ENCODE measurements around the gene AEN. TPM values are rescaled to one million over a fixed set of nuclear protein-coding genes. Genes with fewer than 3 reads are reported as not detected.
"Not testable (repeated sequence)": the region's sequence is repeated elsewhere in the genome, so short reads cannot be mapped to it uniquely, and the experiment has no call there.

The AEN gene
- polyA plus RNA-seq, 4 donors: 5.4 to 16.8 (median 11.3) TPM

DNA sequence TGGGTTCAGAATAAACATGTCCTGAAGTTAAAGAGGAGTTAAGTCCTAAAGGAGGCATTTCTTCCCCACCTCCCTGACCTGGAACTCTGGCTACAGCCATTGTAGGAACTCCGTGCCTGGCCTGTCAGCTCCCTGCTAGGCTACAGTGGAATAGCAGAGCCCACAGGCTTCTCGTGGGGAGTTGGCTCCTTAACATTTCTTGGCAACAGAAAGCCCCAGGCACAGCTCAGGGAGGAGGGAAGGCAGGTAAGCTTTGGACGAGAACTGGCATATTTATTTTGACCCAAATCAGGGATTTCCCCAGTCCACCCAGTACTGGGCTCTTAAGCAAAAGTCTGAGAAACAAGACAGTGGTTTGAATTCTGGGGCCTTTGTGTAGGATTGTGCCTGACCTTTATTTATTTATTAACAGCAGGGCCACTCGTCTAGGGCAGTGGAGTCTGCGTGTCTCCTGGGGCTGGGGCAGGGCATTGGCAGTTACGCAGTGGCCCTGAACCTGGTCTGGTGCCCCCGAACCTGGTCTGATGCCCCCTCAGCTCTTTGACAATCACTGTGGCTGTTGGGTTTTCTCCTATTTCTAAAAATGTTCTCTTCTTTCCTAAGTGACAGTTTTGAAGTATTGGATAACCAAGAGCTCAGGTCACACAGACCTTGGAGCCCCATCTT lies 9.8 kb downstream of the AEN start:
- Histone ChIP-seq H3K4me3 (ENCODE audit: low read depth in 1 of 3, low read length in 3 of 3) (no peak overlapping the region), H3K4me1 (ENCODE audit: control insufficient read depth in 3 of 3, insufficient read depth in 2 of 3, low read depth in 1 of 3, low read length in 2 of 3) (peaks cover 0 to 8% (median 4%) of the 10 kb centered on the region in 3 donors), H3K9me3 (ENCODE audit: control insufficient read depth in 2 of 2, insufficient read depth in 1 of 2, low read depth in 1 of 2, low read length in 1 of 2) (no peaks in the 10 kb centered on the region), H3K36me3 (ENCODE audit: control insufficient read depth in 3 of 3, insufficient read depth in 2 of 3, low read depth in 1 of 3, low read length in 3 of 3) (peaks cover 0 to 43% (median 7%) of the 10 kb centered on the region in 3 donors), H3K27ac (ENCODE audit: low read depth in 1 of 3, low read length in 2 of 3) (peak overlapping the region in 2 of 3 donors; percentile 56 to 70), H3K27me3 (ENCODE audit: control insufficient read depth in 3 of 3, insufficient read depth in 3 of 3, low read length in 3 of 3) (no peaks in the 10 kb centered on the region)
- 54 to 86% (median 81%) methylated on average over 7 of the region's 7 CpGs for WGBS, 3 donors
- no peak for FAIRE-seq
- no peak for DNase-seq

DNA sequence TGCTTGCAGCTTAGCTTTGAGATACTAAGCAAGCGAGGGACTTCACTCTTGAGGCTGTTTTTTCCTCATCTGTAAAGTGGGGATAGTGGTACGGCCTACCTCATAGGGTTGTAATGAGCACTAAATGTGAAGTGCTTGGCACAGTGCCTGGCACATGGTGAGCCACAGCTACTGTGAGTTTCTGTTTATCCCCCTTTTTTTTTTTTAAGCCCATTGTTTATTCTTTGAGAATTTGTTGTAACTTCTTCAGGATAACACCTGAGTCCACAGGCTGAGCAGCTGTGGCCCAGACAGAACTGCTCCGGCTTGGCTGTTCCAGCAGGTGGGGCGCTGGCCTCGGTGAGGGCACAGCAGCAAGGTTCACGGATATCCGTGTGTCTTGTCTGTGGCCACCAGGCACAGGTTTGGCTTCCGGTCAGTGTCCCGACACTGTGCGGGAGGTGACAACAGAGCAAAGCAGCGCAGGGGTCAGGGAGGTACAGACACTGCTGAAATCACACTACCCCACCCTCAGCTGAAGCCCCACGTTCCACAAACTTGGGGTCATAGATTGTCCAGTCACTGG lies 10.4 kb downstream of the AEN start:
- FAIRE-seq (no peak), DNase-seq (no peak)
- H3K4me1 ChIP-seq (ENCODE audit: control insufficient read depth in 3 of 3, insufficient read depth in 2 of 3, low read depth in 1 of 3, low read length in 2 of 3): peaks cover 1 to 10% (median 8%) of the 10 kb centered on the region in 3 donors
- H3K36me3 ChIP-seq (ENCODE audit: control insufficient read depth in 3 of 3, insufficient read depth in 2 of 3, low read depth in 1 of 3, low read length in 3 of 3): peaks cover 0 to 37% (median 4%) of the 10 kb centered on the region in 3 donors
- no peaks in the 10 kb centered on the region for H3K27me3 ChIP-seq (ENCODE audit: control insufficient read depth in 3 of 3, insufficient read depth in 3 of 3, low read length in 3 of 3)
- WGBS, 3 donors: 90 to 93% (median 92%) methylated on average over 12 of the region's 12 CpGs
- no peaks in the 10 kb centered on the region for H3K9me3 ChIP-seq (ENCODE audit: control insufficient read depth in 2 of 2, insufficient read depth in 1 of 2, low read depth in 1 of 2, low read length in 1 of 2)
- no peak overlapping the region for H3K4me3 ChIP-seq (ENCODE audit: low read depth in 1 of 3, low read length in 3 of 3)
- peak overlapping the region in 1 of 3 donors; percentile 70 for H3K27ac ChIP-seq (ENCODE audit: low read depth in 1 of 3, low read length in 2 of 3)

DNA sequence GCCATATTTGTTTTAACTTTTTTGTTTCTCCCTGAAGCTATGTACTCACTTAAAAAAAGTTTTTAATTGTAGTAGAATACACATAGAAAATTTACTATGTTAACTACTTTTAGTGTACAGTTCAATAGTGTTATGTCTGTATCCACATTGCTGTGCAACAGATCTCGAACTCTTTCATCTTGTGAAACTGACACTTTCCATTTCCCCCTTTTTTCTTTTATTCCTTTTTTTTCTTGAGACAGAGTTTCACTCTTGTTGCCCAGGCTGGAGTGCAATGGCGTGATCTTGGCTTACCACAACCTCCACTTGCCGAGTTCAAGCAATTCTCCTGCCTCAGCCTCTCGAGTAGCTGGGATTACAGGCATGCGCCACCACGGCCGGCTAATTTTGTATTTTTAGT lies 11.7 kb downstream of the AEN start:
- 83 to 88% (median 88%) methylated on average over 7 of the region's 7 CpGs for WGBS, 3 donors

DNA sequence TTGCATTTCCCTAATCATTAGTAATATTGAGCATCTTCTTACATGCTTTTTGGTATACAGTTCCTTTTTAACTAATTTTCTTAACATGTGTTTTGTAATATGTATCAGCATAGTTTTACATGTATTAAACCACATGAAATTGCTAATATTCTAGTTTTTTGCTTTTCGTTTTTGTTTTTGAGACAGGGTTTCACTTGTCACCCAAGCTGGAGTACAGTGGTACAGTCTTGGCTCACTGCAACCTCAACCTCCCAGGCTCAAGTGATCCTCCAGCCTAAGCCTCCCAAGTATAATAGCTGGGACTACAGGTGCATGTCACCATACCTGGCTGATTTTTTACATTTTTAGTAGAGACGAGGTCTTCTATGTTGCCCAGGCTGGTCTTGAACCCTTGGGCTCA lies 13.3 kb downstream of the AEN start:
- no peak for DNase-seq
- WGBS, 3 donors: 82 to 97% (median 88%) methylated on average over 2 of the region's 2 CpGs
- no peak for FAIRE-seq
- Histone ChIP-seq H3K9me3 (ENCODE audit: control insufficient read depth in 2 of 2, insufficient read depth in 1 of 2, low read depth in 1 of 2, low read length in 1 of 2) (no peaks in the 10 kb centered on the region), H3K36me3 (ENCODE audit: control insufficient read depth in 3 of 3, insufficient read depth in 2 of 3, low read depth in 1 of 3, low read length in 3 of 3) (peaks cover 0 to 22% (median 0%) of the 10 kb centered on the region in 3 donors), H3K4me3 (ENCODE audit: low read depth in 1 of 3, low read length in 3 of 3) (no peak overlapping the region), H3K27me3 (ENCODE audit: control insufficient read depth in 3 of 3, insufficient read depth in 3 of 3, low read length in 3 of 3) (no peaks in the 10 kb centered on the region), H3K4me1 (ENCODE audit: control insufficient read depth in 3 of 3, insufficient read depth in 2 of 3, low read depth in 1 of 3, low read length in 2 of 3) (peaks cover 14 to 34% (median 15%) of the 10 kb centered on the region in 3 donors), H3K27ac (ENCODE audit: low read depth in 1 of 3, low read length in 2 of 3) (peak overlapping the region in 2 of 3 donors; percentile 61 to 95)

More for the DNA sequence above, 11.7 kb downstream of the AEN start:
- H3K9me3 ChIP-seq (ENCODE audit: control insufficient read depth in 2 of 2, insufficient read depth in 1 of 2, low read depth in 1 of 2, low read length in 1 of 2); FAIRE-seq; DNase-seq; H3K27me3 ChIP-seq (ENCODE audit: control insufficient read depth in 3 of 3, insufficient read depth in 3 of 3, low read length in 3 of 3); H3K27ac ChIP-seq (ENCODE audit: low read depth in 1 of 3, low read length in 2 of 3); H3K4me3 ChIP-seq (ENCODE audit: low read depth in 1 of 3, low read length in 3 of 3): not testable (repeated sequence)
- Histone ChIP-seq H3K36me3 (ENCODE audit: control insufficient read depth in 3 of 3, insufficient read depth in 2 of 3, low read depth in 1 of 3, low read length in 3 of 3) (peaks cover 0 to 35% (median 0%) of the 10 kb centered on the region in 3 donors), H3K4me1 (ENCODE audit: control insufficient read depth in 3 of 3, insufficient read depth in 2 of 3, low read depth in 1 of 3, low read length in 2 of 3) (peaks cover 9 to 22% (median 16%) of the 10 kb centered on the region in 3 donors)

DNA sequence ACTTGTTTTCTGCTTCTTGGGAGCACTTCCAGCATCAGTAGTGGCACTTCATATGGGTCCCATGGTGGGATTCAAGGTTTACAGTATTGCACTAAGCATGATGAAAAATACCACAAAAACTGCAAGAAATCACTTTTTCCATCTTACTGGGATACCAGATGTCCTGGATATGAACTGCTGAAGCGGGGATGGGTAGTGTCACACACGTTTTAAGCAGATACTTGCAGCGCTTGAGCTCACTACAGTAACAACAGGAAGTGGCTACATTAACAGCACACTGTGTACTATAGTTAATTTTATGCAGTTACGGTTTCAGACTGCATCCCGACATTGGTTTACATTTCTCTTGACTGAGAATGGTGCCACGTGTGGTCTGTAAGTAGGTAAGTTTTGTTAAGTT lies 14.2 kb downstream of the AEN start:
- peaks cover 11 to 41% (median 18%) of the 10 kb centered on the region in 3 donors for H3K4me1 ChIP-seq (ENCODE audit: control insufficient read depth in 3 of 3, insufficient read depth in 2 of 3, low read depth in 1 of 3, low read length in 2 of 3)
- peak overlapping the region in 2 of 3 donors; percentile 63 to 94 for H3K27ac ChIP-seq (ENCODE audit: low read depth in 1 of 3, low read length in 2 of 3)
- 49 to 80% (median 52%) methylated on average over 6 of the region's 6 CpGs for WGBS, 3 donors
- no peak for FAIRE-seq
- no peaks in the 10 kb centered on the region for H3K27me3 ChIP-seq (ENCODE audit: control insufficient read depth in 3 of 3, insufficient read depth in 3 of 3, low read length in 3 of 3)
- peaks cover 0 to 14% (median 0%) of the 10 kb centered on the region in 3 donors for H3K36me3 ChIP-seq (ENCODE audit: control insufficient read depth in 3 of 3, insufficient read depth in 2 of 3, low read depth in 1 of 3, low read length in 3 of 3)
- no peak overlapping the region for H3K4me3 ChIP-seq (ENCODE audit: low read depth in 1 of 3, low read length in 3 of 3)
- DNase-seq: peak in 1 of 2 donors; percentile 67
- H3K9me3 ChIP-seq (ENCODE audit: control insufficient read depth in 2 of 2, insufficient read depth in 1 of 2, low read depth in 1 of 2, low read length in 1 of 2): no peaks in the 10 kb centered on the region

DNA sequence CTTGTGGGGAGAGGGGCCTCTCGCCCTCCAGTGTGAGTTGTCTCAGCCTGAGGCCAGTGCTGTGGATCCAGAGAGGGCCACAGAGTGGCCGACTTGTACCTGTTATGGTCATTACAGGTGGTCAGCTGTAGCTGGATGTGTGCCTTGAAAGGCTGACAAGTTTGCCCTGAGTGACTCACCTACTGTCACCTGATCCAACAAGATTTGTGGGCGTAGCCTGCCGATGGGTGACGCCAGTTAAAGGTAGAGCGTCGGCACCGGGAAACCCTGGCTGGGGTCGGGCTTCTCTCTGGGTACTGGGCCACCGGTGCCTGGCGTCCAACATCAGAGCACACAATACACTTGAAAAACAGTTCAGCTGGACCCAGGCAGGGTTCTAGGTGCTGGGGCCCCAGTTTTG lies 14.9 kb downstream of the AEN start:
- 49 to 75% (median 52%) methylated on average over 11 of the region's 11 CpGs for WGBS, 3 donors

DNA sequence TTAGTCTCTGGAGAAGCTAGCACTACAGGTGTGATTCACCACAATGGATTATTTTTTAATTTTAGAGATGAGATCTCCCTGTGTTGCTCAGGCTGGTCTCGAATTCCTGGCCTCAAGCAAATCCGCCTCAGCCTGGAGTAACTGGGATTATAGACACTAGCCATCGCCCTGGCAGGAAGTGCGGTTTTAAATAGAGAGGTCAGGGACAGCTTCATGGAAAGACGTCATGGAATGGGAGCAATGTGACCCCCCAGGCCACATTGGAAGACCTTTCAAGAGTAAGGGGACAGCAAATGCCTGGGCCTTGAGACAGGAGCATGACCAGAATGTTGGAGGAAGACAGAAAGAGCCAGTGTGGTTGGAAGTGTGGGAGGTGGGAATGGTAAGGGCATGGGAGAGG lies 15.5 kb downstream of the AEN start:
- Histone ChIP-seq H3K27ac (ENCODE audit: low read depth in 1 of 3, low read length in 2 of 3) (peak overlapping the region; percentile 26 to 100 (median 98)), H3K9me3 (ENCODE audit: control insufficient read depth in 2 of 2, insufficient read depth in 1 of 2, low read depth in 1 of 2, low read length in 1 of 2) (no peaks in the 10 kb centered on the region), H3K27me3 (ENCODE audit: control insufficient read depth in 3 of 3, insufficient read depth in 3 of 3, low read length in 3 of 3) (no peaks in the 10 kb centered on the region), H3K36me3 (ENCODE audit: control insufficient read depth in 3 of 3, insufficient read depth in 2 of 3, low read depth in 1 of 3, low read length in 3 of 3) (peaks cover 0 to 3% (median 0%) of the 10 kb centered on the region in 3 donors), H3K4me3 (ENCODE audit: low read depth in 1 of 3, low read length in 3 of 3) (no peak overlapping the region), H3K4me1 (ENCODE audit: control insufficient read depth in 3 of 3, insufficient read depth in 2 of 3, low read depth in 1 of 3, low read length in 2 of 3) (peaks cover 12 to 45% (median 18%) of the 10 kb centered on the region in 3 donors)
- no peak for FAIRE-seq
- no peak for DNase-seq
- 81 to 89% (median 86%) methylated on average over 5 of the region's 5 CpGs for WGBS, 3 donors

More for the DNA sequence above, 14.9 kb downstream of the AEN start:
- no peak for FAIRE-seq
- Histone ChIP-seq H3K4me3 (ENCODE audit: low read depth in 1 of 3, low read length in 3 of 3) (peak overlapping the region in 1 of 3 donors; percentile 35), H3K27me3 (ENCODE audit: control insufficient read depth in 3 of 3, insufficient read depth in 3 of 3, low read length in 3 of 3) (no peaks in the 10 kb centered on the region), H3K27ac (ENCODE audit: low read depth in 1 of 3, low read length in 2 of 3) (peak overlapping the region; percentile 59 to 100 (median 98)), H3K4me1 (ENCODE audit: control insufficient read depth in 3 of 3, insufficient read depth in 2 of 3, low read depth in 1 of 3, low read length in 2 of 3) (peaks cover 9 to 45% (median 18%) of the 10 kb centered on the region in 3 donors), H3K9me3 (ENCODE audit: control insufficient read depth in 2 of 2, insufficient read depth in 1 of 2, low read depth in 1 of 2, low read length in 1 of 2) (no peaks in the 10 kb centered on the region), H3K36me3 (ENCODE audit: control insufficient read depth in 3 of 3, insufficient read depth in 2 of 3, low read depth in 1 of 3, low read length in 3 of 3) (peaks cover 0 to 8% (median 0%) of the 10 kb centered on the region in 3 donors)
- DNase-seq: peak; percentile 69 to 83

DNA sequence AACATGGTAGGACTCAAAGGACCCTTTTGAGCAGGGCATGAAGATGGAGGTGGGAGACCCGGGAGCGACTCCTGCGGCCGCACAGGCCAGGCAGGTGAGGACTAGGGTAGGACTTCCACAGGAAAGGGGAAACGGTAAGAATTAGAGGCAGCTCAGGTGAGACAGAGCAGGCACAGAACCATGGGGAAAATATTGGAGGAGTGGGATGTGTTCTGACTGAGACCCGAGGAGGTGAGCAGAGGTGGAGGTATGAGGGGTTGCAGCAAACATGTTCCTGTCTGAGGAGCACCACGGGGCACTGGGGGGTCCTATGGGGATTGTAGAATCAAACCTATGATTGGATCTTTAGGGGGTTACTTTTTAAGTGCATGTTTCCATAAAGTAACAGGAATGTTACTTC lies 16.3 kb downstream of the AEN start:
- no peak for DNase-seq
- peak overlapping the region; percentile 98 to 100 (median 99) for H3K27ac ChIP-seq (ENCODE audit: low read depth in 1 of 3, low read length in 2 of 3)
- no peaks in the 10 kb centered on the region for H3K36me3 ChIP-seq (ENCODE audit: control insufficient read depth in 3 of 3, insufficient read depth in 2 of 3, low read depth in 1 of 3, low read length in 3 of 3)
- no peaks in the 10 kb centered on the region for H3K27me3 ChIP-seq (ENCODE audit: control insufficient read depth in 3 of 3, insufficient read depth in 3 of 3, low read length in 3 of 3)
- FAIRE-seq: no peak
- H3K9me3 ChIP-seq (ENCODE audit: control insufficient read depth in 2 of 2, insufficient read depth in 1 of 2, low read depth in 1 of 2, low read length in 1 of 2): no peaks in the 10 kb centered on the region
- peaks cover 12 to 45% (median 18%) of the 10 kb centered on the region in 3 donors for H3K4me1 ChIP-seq (ENCODE audit: control insufficient read depth in 3 of 3, insufficient read depth in 2 of 3, low read depth in 1 of 3, low read length in 2 of 3)
- H3K4me3 ChIP-seq (ENCODE audit: low read depth in 1 of 3, low read length in 3 of 3): no peak overlapping the region
- WGBS, 3 donors: 63 to 77% (median 65%) methylated on average over 7 of the region's 7 CpGs

Measured in small intestine (tissue), 7 donors.